H1 (cell line): Measurements from ENCODE around the gene PDE5A.

Experiments
- ASH2L ChIP-seq: fragments of 200-600, 300-600 bp; sonication (generic); IDR thresholded peaks from one replicate; pipeline ENCODE4 v1.7.1; 2017; ENCODE audit warnings: low read length
- BRCA1 ChIP-seq: IDR thresholded peaks from 2 replicates; pipeline ENCODE4 v1.6.1; 2012; ENCODE audit warnings: low read depth, low read length, improper control_type of control experiment
- JUN ChIP-seq: IDR thresholded peaks from 2 replicates; pipeline ENCODE4 v1.6.1; 2011; ENCODE audit warnings: low read depth, mild to moderate bottlenecking, improper control_type of control experiment, low read length
- JUND ChIP-seq: IDR thresholded peaks from 2 replicates; pipeline ENCODE4 v1.6.1; 2011; ENCODE audit warnings: mild to moderate bottlenecking, improper control_type of control experiment, low read length
- MAFK ChIP-seq: IDR thresholded peaks from 2 replicates; pipeline ENCODE4 v1.6.1; 2012; ENCODE audit warnings: low read depth, mild to moderate bottlenecking, improper control_type of control experiment, low read length
- NRF1 ChIP-seq: IDR thresholded peaks from 2 replicates; pipeline ENCODE4 v1.6.1; 2011; ENCODE audit warnings: mild to moderate bottlenecking, low read depth, low read length, improper control_type of control experiment
- POU5F1 ChIP-seq: IDR thresholded peaks from 2 replicates; pipeline ENCODE4 v1.6.1; 2011; ENCODE audit warnings: low read depth, mild to moderate bottlenecking, low read length, moderate library complexity
- SP2 ChIP-seq: IDR thresholded peaks from 2 replicates; pipeline ENCODE4 v1.6.1; 2012; ENCODE audit warnings: mild to moderate bottlenecking, low read length, inconsistent platforms
- SUZ12 ChIP-seq: fragments of 200-600 bp; sonication (generic); IDR thresholded peaks from 2 replicates; pipeline ENCODE4 v1.6.1; 2012; ENCODE audit warnings: mild to moderate bottlenecking, inconsistent platforms, low read length, moderate library complexity, mixed read lengths
- TF ChIP-seq, protein P1 (sequence below), 3 experiments: IDR thresholded peaks; 1 replicate in 2 of 3; 2 replicates in 1 of 3; pipeline versions ENCODE4 v1.5.1 to v1.6.1; 2011; ENCODE audit warnings: low read length in 3 of 3, mild to moderate bottlenecking in 3 of 3, inconsistent platforms in 2 of 3, low read depth in 1 of 3, moderate library complexity in 1 of 3; ENCODE audit not compliant: insufficient read depth in 1 of 3; ENCODE audit errors: control extremely low read depth in 1 of 3

DNA sequence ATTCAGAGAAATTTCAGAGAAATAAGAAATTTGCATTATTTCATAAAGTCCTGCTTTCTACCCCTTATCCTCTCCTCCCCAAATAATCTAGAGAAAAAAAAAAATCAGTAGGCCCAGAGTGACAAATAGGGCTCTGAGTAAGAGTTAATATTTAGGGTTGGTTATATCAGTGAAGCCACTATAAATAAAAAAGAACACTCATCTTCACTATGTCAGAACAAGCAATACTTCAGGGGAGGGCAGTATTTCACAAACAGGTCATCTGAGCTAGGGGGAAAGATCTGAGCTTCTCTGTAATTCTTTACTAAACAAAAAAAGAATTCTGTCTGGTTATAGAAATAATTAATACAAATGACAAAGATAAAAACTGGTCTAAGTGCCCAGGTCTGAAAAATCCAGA lies 39.4 kb downstream of the PDE5A start:
- TF ChIP-seq SUZ12 (no peak), MAFK (no peak), ASH2L (no peak), SP2 (no peak), POU5F1 (no peak), JUN (no peak), BRCA1 (no peak), JUND (no peak), NRF1 (no peak)
- TF ChIP-seq, protein P1, sequence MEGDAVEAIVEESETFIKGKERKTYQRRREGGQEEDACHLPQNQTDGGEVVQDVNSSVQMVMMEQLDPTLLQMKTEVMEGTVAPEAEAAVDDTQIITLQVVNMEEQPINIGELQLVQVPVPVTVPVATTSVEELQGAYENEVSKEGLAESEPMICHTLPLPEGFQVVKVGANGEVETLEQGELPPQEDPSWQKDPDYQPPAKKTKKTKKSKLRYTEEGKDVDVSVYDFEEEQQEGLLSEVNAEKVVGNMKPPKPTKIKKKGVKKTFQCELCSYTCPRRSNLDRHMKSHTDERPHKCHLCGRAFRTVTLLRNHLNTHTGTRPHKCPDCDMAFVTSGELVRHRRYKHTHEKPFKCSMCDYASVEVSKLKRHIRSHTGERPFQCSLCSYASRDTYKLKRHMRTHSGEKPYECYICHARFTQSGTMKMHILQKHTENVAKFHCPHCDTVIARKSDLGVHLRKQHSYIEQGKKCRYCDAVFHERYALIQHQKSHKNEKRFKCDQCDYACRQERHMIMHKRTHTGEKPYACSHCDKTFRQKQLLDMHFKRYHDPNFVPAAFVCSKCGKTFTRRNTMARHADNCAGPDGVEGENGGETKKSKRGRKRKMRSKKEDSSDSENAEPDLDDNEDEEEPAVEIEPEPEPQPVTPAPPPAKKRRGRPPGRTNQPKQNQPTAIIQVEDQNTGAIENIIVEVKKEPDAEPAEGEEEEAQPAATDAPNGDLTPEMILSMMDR (IDR thresholded peaks at IDR 0.05; ENCODE audit: control extremely low read depth in 1 of 3, insufficient read depth in 1 of 3, low read depth in 1 of 3, low read length in 3 of 3), result no peak
